HepG2 (cell line): ENCODE results near the gene WDR35. TPM values are rescaled to one million over a fixed set of nuclear protein-coding genes. Genes with fewer than 3 reads are reported as not detected.

Source experiments
- AGO2 ChIP-seq: fragments of 200-400 bp; formaldehyde crosslinking; optimal IDR thresholded peaks from 2 replicates; pipeline ENCODE3; 2017; ENCODE audit warnings: mild to moderate bottlenecking, low read depth, low read length, moderate library complexity
- ARID2 ChIP-seq: sonication (generic); formaldehyde crosslinking; IDR thresholded peaks from 2 replicates; pipeline ENCODE4 v1.8.1; 2022; ENCODE audit warnings: mild to moderate bottlenecking, missing genetic modification reagents, borderline replicate concordance
- GFI1 ChIP-seq: sonication (generic); formaldehyde crosslinking; IDR thresholded peaks from 2 replicates; pipeline ENCODE4 v1.5.0; 2020; ENCODE audit warnings: missing genetic modification reagents, mild to moderate bottlenecking, borderline replicate concordance
- HNF4A ChIP-seq: sonication (generic); formaldehyde crosslinking; IDR thresholded peaks from 2 replicates; pipeline ENCODE4 v1.4.0; 2020; ENCODE audit warnings: missing genetic modification reagents
- MEF2D ChIP-seq: sonication (generic); formaldehyde crosslinking; IDR thresholded peaks from 2 replicates; pipeline ENCODE4 v1.5.1; 2020; ENCODE audit warnings: mild to moderate bottlenecking, missing genetic modification reagents
- MTF1 ChIP-seq: sonication (generic); formaldehyde crosslinking; IDR thresholded peaks from 2 replicates; pipeline ENCODE4 v1.5.0; 2020; ENCODE audit warnings: missing genetic modification reagents
- NAIF1 ChIP-seq: sonication (generic); formaldehyde crosslinking; IDR thresholded peaks from 2 replicates; pipeline ENCODE4 v1.5.0; 2020; ENCODE audit warnings: mild to moderate bottlenecking, missing genetic modification reagents, borderline replicate concordance
- NR2F6 ChIP-seq, 2 experiments: IDR thresholded peaks; 2 replicates each; pipeline ENCODE4 v1.6.1; 2016; ENCODE audit warnings: antibody characterized with exemption in 1 of 2, mild to moderate bottlenecking in 1 of 2
- POLR2G ChIP-seq: fragments of 200-400 bp; formaldehyde crosslinking; IDR thresholded peaks from 2 replicates; pipeline ENCODE4 v1.6.1; 2018; ENCODE audit warnings: mild to moderate bottlenecking, low read depth, low read length, moderate library complexity
- TERF1 ChIP-seq: sonication (generic); formaldehyde crosslinking; IDR thresholded peaks from 2 replicates; pipeline ENCODE4 v1.8.0; 2022; ENCODE audit warnings: mild to moderate bottlenecking, missing genetic modification reagents, moderate library complexity
- ZBTB25 ChIP-seq: IDR thresholded peaks from 2 replicates; pipeline ENCODE4 v1.6.1; 2018; ENCODE audit warnings: missing genetic modification reagents
- ZFP90 ChIP-seq: sonication (generic); formaldehyde crosslinking; IDR thresholded peaks from 2 replicates; pipeline ENCODE4 v1.8.0; 2022; ENCODE audit warnings: missing genetic modification reagents, mild to moderate bottlenecking, inconsistent platforms, borderline replicate concordance
- ZGPAT ChIP-seq: IDR thresholded peaks from 2 replicates; pipeline ENCODE4 v1.6.1; 2016; ENCODE audit warnings: mild to moderate bottlenecking
- ZNF317 ChIP-seq: sonication (generic); formaldehyde crosslinking; IDR thresholded peaks from 2 replicates; pipeline ENCODE4 v1.5.0; 2020; ENCODE audit warnings: mild to moderate bottlenecking, missing genetic modification reagents
- ZNF318 ChIP-seq: sonication (generic); formaldehyde crosslinking; IDR thresholded peaks from 2 replicates; pipeline ENCODE4 v1.4.0; 2020; ENCODE audit warnings: mild to moderate bottlenecking, missing genetic modification reagents
- ZNF713 ChIP-seq: sonication (generic); formaldehyde crosslinking; IDR thresholded peaks from 2 replicates; pipeline ENCODE4 v1.4.0; 2020; ENCODE audit warnings: mild to moderate bottlenecking, missing genetic modification reagents
- polyA plus RNA-seq, 8 experiments: library from polyadenylated mRNA; depleted of rRNA in 3 of 8; stranded (reverse) in 7 of 8; unstranded in 1 of 8; fragments of >200 nt; fragmentation: Illumina TruSeq in 4 of 8; extraction: Trizol in 4 of 8; gene quantifications; 2 replicates each; pipeline versions ENCODE4 v1.2.1 to v1.2.3, GENCODE V29; 2011 to 2016; ENCODE audit warnings: low read depth in 4 of 8, missing spikeins in 1 of 8, mixed read lengths in 1 of 8; ENCODE audit not compliant: insufficient read depth in 1 of 8
- total RNA-seq, 5 experiments: library from RNA; depleted of rRNA; stranded (reverse); fragments of >200 nt; fragmentation: Illumina TruSeq; extraction: Trizol; gene quantifications; 2 replicates each; pipeline ENCODE4 v1.2.3, GENCODE V29; 2016; ENCODE audit warnings: low read depth in 1 of 5
- TF ChIP-seq, protein P1 (sequence below): sonication (generic); formaldehyde crosslinking; IDR thresholded peaks from 2 replicates; pipeline ENCODE4 v1.8.1; 2023; ENCODE audit warnings: mild to moderate bottlenecking, missing genetic modification reagents, borderline replicate concordance

Gene WDR35
- total and polyA plus RNA-seq, 2 of the 13 experiments (the other 11 are each of a cell fraction or from before 2014, with no cell fraction given) = 11.1 to 19.6 TPM

GRCh38 chr2:19990416-19990728 lies 467 bp upstream of the WDR35 start (continued):
- peak; percentile 0; the same call in 1 of the 2 replicates for TF ChIP-seq MEF2D (CRISPR knock-in tag)
- peak; percentile 57; the same call in 1 of the 2 replicates for TF ChIP-seq GFI1 (CRISPR knock-in tag)
- peak; percentile 12; the same call in 1 of the 2 replicates for TF ChIP-seq POLR2G
- peak; percentile 50 for TF ChIP-seq ZGPAT (CRISPR knock-in tag)
- TF ChIP-seq NAIF1 (CRISPR knock-in tag) = peak; percentile 64; the same call in 1 of the 2 replicates
- peak; percentile 11; the same call in 1 of the 2 replicates for TF ChIP-seq ZFP90 (CRISPR knock-in tag)
- TF ChIP-seq, protein P1, sequence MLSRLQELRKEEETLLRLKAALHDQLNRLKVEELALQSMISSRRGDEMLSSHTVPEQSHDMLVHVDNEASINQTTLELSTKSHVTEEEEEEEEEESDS (CRISPR knock-in tag) = 0 out of 2 replicates have a peak, but pooled peaks have one; percentile 4
- peak; percentile 69; the same call in 1 of the 2 replicates for TF ChIP-seq ZNF317 (CRISPR knock-in tag)
- TF ChIP-seq HNF4A (CRISPR knock-in tag) = peak; percentile 7; the same call in 1 of the 2 replicates
- TF ChIP-seq TERF1 (CRISPR knock-in tag) = no peak
- 0 out of 2 replicates have a peak, but pooled peaks have one; percentile 17 for TF ChIP-seq ZBTB25 (CRISPR knock-in tag)
- TF ChIP-seq ZNF713 (CRISPR knock-in tag) = no peak
- peak; percentile 23 for TF ChIP-seq ARID2 (CRISPR knock-in tag)
- 0 out of 2 replicates have a peak, but pooled peaks have one; percentile 28 for TF ChIP-seq MTF1 (CRISPR knock-in tag)
- no peak; the same call in 1 of the 2 replicates for TF ChIP-seq ZNF318
- 0 out of 2 replicates have a peak, but pooled peaks have one; percentile 10 for TF ChIP-seq NR2F6 (IDR thresholded peaks at IDR 0.05)
- TF ChIP-seq NR2F6 (CRISPR knock-in tag; IDR thresholded peaks at IDR 0.05) = no peak; the same call in 1 of the 2 replicates
- TF ChIP-seq AGO2 = peak; percentile 20
- TF ChIP-seq, all 625 proteins: peak for 47
